K562 (cell line): Measurements from ENCODE around the gene SLC48A1. TPM values are rescaled to one million over a fixed set of nuclear protein-coding genes. Genes with fewer than 3 reads are reported as not detected.

ENCODE experiments used
- ATAC-seq: fragments of 200-7000 bp; cut with Tn5 transposase; 3 replicates; pipeline ENCODE4 v1.9.1; 2020; ENCODE audit warnings: moderate library complexity
- BruUV-seq: library from RNA; stranded (reverse); fragments of 400-500 nt; replicated peaks from 2 replicates; lab custom pipeline; 2021; lab: Mats Ljungman, UMichigan
- CTCF ChIA-PET: fragments of 300-600 bp; formaldehyde crosslinking; extraction: SDS; loops from one replicate; lab custom pipeline; 2021; ENCODE audit warnings: low intra/inter-chr PET ratio; lab: Yijun Ruan, JAX
- POLR2A ChIA-PET: fragments of 300-600, 350-650 bp; sonication (Branson Sonifier 250); formaldehyde crosslinking; extraction: SDS; loops from one replicate; lab custom pipeline; 2021; ENCODE audit warnings: antibody characterized with exemption, inconsistent platforms; lab: Yijun Ruan, JAX
- DNase-seq, 4 experiments: peaks; one replicate each; pipeline versions ENCODE4 v3.0.0 to v3.0.0-alpha.2; 2011 to 2018; ENCODE audit warnings: low spot score in 3 of 4, mixed read lengths in 3 of 4; ENCODE audit errors: extremely low read depth in 1 of 4
- FAIRE-seq: peaks from 2 replicates; lab custom pipeline; 2011; peaks lifted over from hg19 to GRCh38; lab: Jason Lieb, UNC
- H2AFZ ChIP-seq: 2 replicates; pipeline ENCODE4 v1.6.0; 2011; ENCODE audit warnings: low read depth, low read length, control low read depth, inconsistent platforms
- H3K27ac ChIP-seq: fragments of 200-600 bp; 3 replicates; pipeline ENCODE4 v1.8.0; 2011; ENCODE audit warnings: low read depth, mild to moderate bottlenecking, control low read depth, inconsistent platforms, low read length, moderate library complexity, mixed read lengths; ENCODE audit errors: extremely low read depth
- H3K27me3 ChIP-seq, 2 experiments: fragments of 300-600 bp in 1 of 2; 2 replicates in 1 of 2; 3 replicates in 1 of 2; pipeline versions ENCODE4 v1.6.0 to v1.8.0; 2011; ENCODE audit warnings: inconsistent platforms in 2 of 2, low read length in 2 of 2, mild to moderate bottlenecking in 1 of 2, mixed read lengths in 1 of 2, moderate library complexity in 1 of 2; ENCODE audit not compliant: control insufficient read depth in 2 of 2, insufficient read depth in 2 of 2
- H3K36me3 ChIP-seq: fragments of 300-600 bp; 3 replicates; pipeline ENCODE4 v1.8.0; 2011; ENCODE audit warnings: mild to moderate bottlenecking, low read length, inconsistent platforms; ENCODE audit not compliant: control insufficient read depth, insufficient read depth
- H3K4me1 ChIP-seq, 2 experiments: fragments of 200-600 bp in 1 of 2; replicated peaks in 1 of 2; 2 replicates in 1 of 2; 3 replicates in 1 of 2; pipeline versions ENCODE4 v1.5.1 to v1.8.0; 2011; ENCODE audit warnings: inconsistent platforms in 2 of 2, low read length in 2 of 2, mild to moderate bottlenecking in 1 of 2, mixed read lengths in 1 of 2, moderate library complexity in 1 of 2; ENCODE audit not compliant: control insufficient read depth in 2 of 2, insufficient read depth in 2 of 2
- H3K4me2 ChIP-seq: 2 replicates; pipeline ENCODE4 v1.6.1; 2011; ENCODE audit warnings: low read length, control low read depth, inconsistent platforms, mixed read lengths; ENCODE audit not compliant: insufficient read depth
- H3K4me3 ChIP-seq: fragments of 200-600 bp; sonication (generic), shearing (Covaris generic); 2 replicates; pipeline ENCODE4 v1.5.1; 2016; ENCODE audit warnings: control low read depth, inconsistent platforms
- H3K79me2 ChIP-seq: fragments of 200-600 bp; 3 replicates; pipeline ENCODE4 v1.8.0; 2011; ENCODE audit warnings: low read length, inconsistent platforms; ENCODE audit not compliant: control insufficient read depth, insufficient read depth
- H3K9ac ChIP-seq, 2 experiments: 2 replicates each; pipeline versions ENCODE4 v1.6.0 to v1.6.1; 2011; ENCODE audit warnings: low read depth in 2 of 2, low read length in 2 of 2, control low read depth in 1 of 2, inconsistent platforms in 1 of 2, mild to moderate bottlenecking in 1 of 2, mixed read lengths in 1 of 2; ENCODE audit not compliant: insufficient read depth in 1 of 2
- H3K9me1 ChIP-seq: one replicate; pipeline ENCODE4 v1.6.0; 2011; ENCODE audit warnings: inconsistent platforms, mild to moderate bottlenecking, low read length, moderate library complexity; ENCODE audit not compliant: control insufficient read depth, insufficient read depth
- H3K9me3 ChIP-seq: replicated peaks from 2 replicates; pipeline ENCODE4 v1.5.1; 2011; ENCODE audit warnings: low read depth, low read length, inconsistent platforms; ENCODE audit not compliant: control insufficient read depth, insufficient read depth
- H4K20me1 ChIP-seq: replicated peaks from 2 replicates; pipeline ENCODE4 v1.6.1; 2011; ENCODE audit warnings: low read length, inconsistent platforms, mixed read lengths; ENCODE audit not compliant: control insufficient read depth, insufficient read depth
- ATF3 ChIP-seq, 2 experiments: fragments of 450-650 bp in 1 of 2; sonication (generic) in 1 of 2; formaldehyde crosslinking in 1 of 2; IDR thresholded peaks in 1 of 2; conservative IDR thresholded peaks in 1 of 2; 2 replicates each; pipeline versions ENCODE4 v1.6.1 to v1.8.1; 2016 to 2023; ENCODE audit warnings: mild to moderate bottlenecking in 2 of 2, moderate library complexity in 2 of 2, inconsistent platforms in 1 of 2, missing genetic modification reagents in 1 of 2
- CEBPG ChIP-seq, 3 experiments: fragments of 200-800 bp in 1 of 3; sonication (Bioruptor generic) in 1 of 3; sonication (generic) in 1 of 3; formaldehyde crosslinking in 1 of 3; IDR thresholded peaks in 2 of 3; conservative IDR thresholded peaks in 1 of 3; 2 replicates each; pipeline versions ENCODE4 v1.6.1 to v1.8.0; 2016 to 2022; ENCODE audit warnings: missing compliant biosample characterization in 2 of 3, missing genetic modification characterization in 2 of 3, mild to moderate bottlenecking in 1 of 3, missing genetic modification reagents in 1 of 3
- CREB3 ChIP-seq: fragments of 450-650 bp; conservative IDR thresholded peaks from 2 replicates; pipeline ENCODE4 v1.6.1; 2016; ENCODE audit warnings: missing genetic modification characterization, low read depth, mild to moderate bottlenecking, missing compliant biosample characterization, moderate library complexity
- FOXA3 ChIP-seq, 2 experiments: fragments of 450-650 bp in 1 of 2; sonication (generic) in 1 of 2; formaldehyde crosslinking; IDR thresholded peaks in 1 of 2; conservative IDR thresholded peaks in 1 of 2; 2 replicates each; pipeline versions ENCODE4 v1.4.0 to v1.8.0; 2020 to 2022; ENCODE audit warnings: mild to moderate bottlenecking in 2 of 2, missing genetic modification reagents in 1 of 2
- MYC ChIP-seq, 2 experiments: fragments of 250-450 bp in 1 of 2; sonication (Bioruptor Pico) in 1 of 2; IDR thresholded peaks; 2 replicates each; pipeline versions ENCODE4 v1.5.1 to v1.6.1; 2012 to 2021; ENCODE audit warnings: low read depth in 2 of 2, borderline replicate concordance in 1 of 2, improper control_type of control experiment in 1 of 2, low read length in 1 of 2, mild to moderate bottlenecking in 1 of 2, moderate library complexity in 1 of 2
- NR4A1 ChIP-seq, 2 experiments: fragments of 250-450 bp in 1 of 2; fragments of 450-650 bp in 1 of 2; sonication (Bioruptor Pico) in 1 of 2; IDR thresholded peaks; 2 replicates each; pipeline versions ENCODE4 v1.4.0 to v1.6.1; 2016 to 2020; ENCODE audit warnings: mild to moderate bottlenecking in 2 of 2, missing compliant biosample characterization in 1 of 2, missing genetic modification characterization in 1 of 2, moderate library complexity in 1 of 2
- POLR3A ChIP-seq: IDR thresholded peaks from 2 replicates; pipeline ENCODE4 v1.6.1; 2011; ENCODE audit warnings: borderline replicate concordance, mild to moderate bottlenecking, moderate library complexity; ENCODE audit not compliant: insufficient read length, insufficient read depth; ENCODE audit errors: extremely low read depth
- RCOR1 ChIP-seq, 2 experiments: IDR thresholded peaks; 2 replicates each; pipeline ENCODE4 v1.6.1; 2012; ENCODE audit warnings: low read depth in 2 of 2, low read length in 2 of 2, borderline replicate concordance in 1 of 2, improper control_type of control experiment in 1 of 2
- XRCC4 ChIP-seq: IDR thresholded peaks from one replicate; pipeline ENCODE4 v1.6.1; 2011; ENCODE audit not compliant: insufficient read depth, insufficient read length; ENCODE audit errors: extremely low read depth
- WGBS: fragments of 100-300 bp; shearing (Covaris generic); methylation state at CpG from one replicate; pipeline ENCODE4 v1.1.6; 2016; ENCODE audit warnings: low coverage, mixed read lengths; ENCODE audit not compliant: insufficient coverage; ENCODE audit errors: missing lambda C conversion rate; 5-methylcytosine and 5-hydroxymethylcytosine counted together
- in situ Hi-C: fragments of 300-500 bp; cut with MboI; formaldehyde crosslinking; loops from 4 replicates; pipeline ENCODE4 v1.15.0; 2018; ENCODE audit warnings: inconsistent platforms, mixed read lengths
- intact Hi-C: fragments of 100-400 bp; cut with micrococcal nuclease; formaldehyde crosslinking; loops from 2 replicates; pipeline ENCODE4 v1.14.2; 2022
- polyA plus RNA-seq, 8 experiments: library from polyadenylated mRNA; depleted of rRNA in 4 of 8; stranded (reverse) in 5 of 8; unstranded in 3 of 8; fragments of >200 nt; fragmentation: Nextera tagmentation in 2 of 8; fragmentation: Illumina TruSeq in 1 of 8; extraction: Ambion mirVana in 2 of 8; extraction: Trizol in 1 of 8; gene quantifications; 2 replicates each; pipeline versions ENCODE4 v1.2.1 to v1.2.3, GENCODE V29; 2011 to 2014; ENCODE audit warnings: inconsistent platforms in 1 of 8, missing spikeins in 1 of 8
- total RNA-seq, 7 experiments: library from RNA; depleted of rRNA in 6 of 7; stranded (reverse); fragments of >200 nt in 6 of 7; fragmentation: Illumina TruSeq in 2 of 7; extraction: Trizol in 2 of 7; gene quantifications; 2 replicates each; pipeline versions ENCODE4 v1.2.1 to v1.2.3, GENCODE V29; 2011 to 2021; ENCODE audit warnings: low replicate concordance in 1 of 7

Gene SLC48A1
- total and polyA plus RNA-seq, 9 of the 15 experiments (the other 6 are each of a cell fraction or from before 2014, with no cell fraction given), result 10.7 to 37.5 (median 18.7) TPM

- peak; percentile 87 to 95; a peak in 3 of 4 replicates for TF ChIP-seq FOXA3 (CRISPR knock-in tag; conservative IDR thresholded peaks at IDR 0.05 in 1 of 2, IDR thresholded peaks at IDR 0.05 in 1 of 2)
- peak in 1 of 2 experiments; percentile 33; a peak in 1 of 4 replicates for TF ChIP-seq RCOR1 (IDR thresholded peaks at IDR 0.05; ENCODE audit: borderline replicate concordance in 1 of 2, low read depth in 2 of 2, low read length in 2 of 2)
- no peak for TF ChIP-seq MYC (IDR thresholded peaks at IDR 0.05; ENCODE audit: low read depth, low read length)
- TF ChIP-seq MYC (CRISPR knock-in tag; IDR thresholded peaks at IDR 0.05; ENCODE audit: borderline replicate concordance, low read depth), result no peak
- TF ChIP-seq CREB3 (tag), result no peak
- TF ChIP-seq, all 486 proteins: peak for 8
Observed at GRCh38 chr12:47768323-47768811, 4.7 kb upstream of the SLC48A1 start (continued).

DNA sequence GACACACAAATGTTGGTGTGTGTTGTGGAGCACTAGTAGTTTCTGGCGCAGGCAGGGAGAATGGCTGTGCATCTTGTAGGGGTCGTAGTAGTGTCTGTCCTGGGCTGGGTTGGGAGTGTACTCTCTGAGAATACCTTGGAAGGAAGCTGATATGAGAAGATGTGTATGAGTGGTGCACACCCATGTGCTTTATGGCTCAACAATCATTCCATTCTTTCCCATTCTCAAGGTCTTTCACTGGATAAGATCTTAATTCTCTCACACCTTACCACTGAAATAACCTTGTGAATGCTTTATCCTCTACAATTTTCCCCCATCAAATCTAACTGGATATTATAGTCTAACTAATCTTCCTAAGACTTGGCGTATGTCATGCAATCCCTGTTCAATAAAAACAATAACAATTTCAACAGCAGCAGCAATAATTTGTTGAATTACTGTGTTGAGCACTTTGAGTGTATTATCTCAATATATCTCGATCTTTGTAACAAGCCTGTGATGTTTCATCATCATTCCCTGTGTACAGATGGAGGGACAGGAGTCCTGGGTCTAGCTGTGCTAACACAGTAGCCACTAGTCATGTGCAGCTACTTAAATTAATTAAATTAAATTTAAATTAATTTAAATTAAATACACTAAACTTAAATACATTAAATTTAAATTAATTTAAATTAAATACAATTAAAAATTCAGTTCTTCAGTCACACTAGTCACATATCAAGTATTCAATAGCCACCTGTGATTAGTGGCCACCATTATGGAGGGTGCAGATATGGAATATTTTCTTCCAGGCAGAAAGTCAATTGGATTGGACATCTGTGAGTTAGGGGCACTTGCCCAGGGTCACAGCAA, 3.6 kb upstream of the SLC48A1 start:
- in situ Hi-C loops, result loop anchor here (10.0 kb wide), 1 partner anchor 55 kb away; no protein-coding TSS in a partner anchor
- Histone ChIP-seq H3K9ac (no peak overlapping the region), H4K20me1 (no peaks in the 10 kb centered on the region), H3K4me1 (peaks cover 22 to 36% of the 10 kb centered on the region in 2 experiments), H3K79me2 (peaks cover 14% of the 10 kb centered on the region), H3K4me3 (no peak overlapping the region), H2AFZ (no peak overlapping the region)
- ATAC-seq (no peak), DNase-seq (no peak), FAIRE-seq (no peak)
- ChIA-PET POLR2A (interaction anchor here (0.6 to 1.3 kb wide), 7 partner anchors 8 to 66 kb away, joined by 3 to 4 read pairs (median 3); no protein-coding TSS in a partner anchor), CTCF (interaction anchor here (1.1 kb wide), 1 partner anchor 68 kb away, joined by 4 read pairs; no protein-coding TSS in a partner anchor)
- no TSS peak for BruUV-seq
- TF ChIP-seq NR4A1 (CRISPR knock-in tag; IDR thresholded peaks at IDR 0.05) (no peak), NR4A1 (tag; IDR thresholded peaks at IDR 0.05) (0 out of 2 replicates have a peak, but pooled peaks have one; percentile 46), ATF3 (IDR thresholded peaks at IDR 0.05) (peak; percentile 86), ATF3 (CRISPR knock-in tag; conservative IDR thresholded peaks at IDR 0.05) (no peak), XRCC4 (no peak), CEBPG (CRISPR knock-in tag; IDR thresholded peaks at IDR 0.05) (peak; percentile 30; the same call in 1 of the 2 replicates), CEBPG (tag; conservative IDR thresholded peaks at IDR 0.05 in 1 of 2, IDR thresholded peaks at IDR 0.05 in 1 of 2) (no peak), POLR3A (no peak)
- TF ChIP-seq, all 486 proteins: peak for 3
- Histone ChIP-seq H3K9me1 (no peaks in the 10 kb centered on the region), H3K4me2 (no peak overlapping the region), H3K27ac (no peak overlapping the region), H3K9me3 (no peaks in the 10 kb centered on the region), H3K27me3 (no peaks in the 10 kb centered on the region), H3K36me3 (no peaks in the 10 kb centered on the region)
- intact Hi-C loops, result no loop called here
- 52% methylated on average over 4 of the region's 4 CpGs for WGBS
